IMR-90 (cell line): ENCODE measurements around the gene PGPEP1. TPM values are rescaled to one million over a fixed set of nuclear protein-coding genes. Genes with fewer than 3 reads are reported as not detected.

Experiments used
- FOS ChIP-seq: fragments of 150-350 bp; IDR thresholded peaks from 2 replicates; pipeline ENCODE4 v1.6.1; 2016; ENCODE audit warnings: low read depth, low read length
- SMC3 ChIP-seq: fragments of 150-350 bp; IDR thresholded peaks from 2 replicates; pipeline ENCODE4 v1.6.1; 2016; ENCODE audit warnings: low read depth, mild to moderate bottlenecking, antibody characterized with exemption, low read length, moderate library complexity
- polyA plus RNA-seq, 3 experiments: library from polyadenylated mRNA; depleted of rRNA; stranded (reverse); fragments of >200 nt; gene quantifications; 2 replicates each; pipeline ENCODE4 v1.2.3, GENCODE V29; 2012; ENCODE audit warnings: low replicate concordance in 1 of 3
- total RNA-seq: library from RNA; depleted of rRNA; stranded (reverse); fragments of >200 nt; gene quantifications from 2 replicates; pipeline ENCODE4 v1.2.3, GENCODE V29; 2012
- TF ChIP-seq, protein P1 (sequence below): fragments of 150-350 bp; IDR thresholded peaks from 2 replicates; pipeline ENCODE4 v1.6.1; 2017; ENCODE audit warnings: mild to moderate bottlenecking, antibody characterized with exemption, low read length, low read depth

The PGPEP1 gene
- total and polyA plus RNA-seq, 2 of the 4 experiments (the other 2 are of a cell fraction), result 11.8 to 14.3 TPM

DNA sequence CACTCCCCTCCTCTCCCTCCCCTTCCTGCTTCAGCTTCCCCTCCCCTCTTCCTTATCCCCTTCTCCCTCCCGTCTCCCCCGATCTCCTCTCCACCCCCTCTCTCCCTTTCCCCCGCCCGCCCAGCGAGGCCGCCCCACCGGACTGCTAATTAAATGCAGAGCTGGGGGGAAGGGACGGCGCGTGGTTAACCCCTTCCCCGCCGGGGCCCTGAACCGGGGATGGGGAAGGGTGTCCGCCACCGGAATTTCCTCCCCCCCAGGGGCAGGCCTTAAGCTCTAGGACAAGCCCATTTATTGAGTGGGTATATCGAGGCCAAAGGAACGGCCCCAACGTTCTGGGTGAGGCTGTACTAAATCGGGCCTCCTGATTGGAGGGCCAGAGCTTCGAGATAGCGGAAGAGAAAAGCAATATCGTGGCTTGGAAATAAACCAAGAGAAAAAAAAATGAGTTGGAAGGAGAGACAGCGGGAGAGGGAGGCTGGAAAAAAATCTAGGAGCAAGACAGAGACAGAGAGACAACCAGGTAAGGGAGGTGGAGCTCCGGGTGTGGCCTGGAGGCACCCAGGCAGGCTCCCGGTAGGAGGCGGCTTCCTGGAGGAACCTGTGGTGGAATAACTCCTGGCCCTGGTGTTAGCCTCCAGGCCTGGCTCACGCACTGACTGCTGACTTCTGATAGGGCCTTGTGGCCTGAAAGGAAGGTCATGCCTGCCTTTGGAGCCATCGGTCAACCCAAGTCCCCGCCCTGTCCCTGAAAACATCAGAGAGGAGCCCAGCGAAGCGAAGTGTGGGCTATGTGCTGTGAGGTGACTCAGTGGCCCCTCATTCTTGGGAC, 47.4 kb upstream of the PGPEP1 start (continued):
- TF ChIP-seq, protein P1, sequence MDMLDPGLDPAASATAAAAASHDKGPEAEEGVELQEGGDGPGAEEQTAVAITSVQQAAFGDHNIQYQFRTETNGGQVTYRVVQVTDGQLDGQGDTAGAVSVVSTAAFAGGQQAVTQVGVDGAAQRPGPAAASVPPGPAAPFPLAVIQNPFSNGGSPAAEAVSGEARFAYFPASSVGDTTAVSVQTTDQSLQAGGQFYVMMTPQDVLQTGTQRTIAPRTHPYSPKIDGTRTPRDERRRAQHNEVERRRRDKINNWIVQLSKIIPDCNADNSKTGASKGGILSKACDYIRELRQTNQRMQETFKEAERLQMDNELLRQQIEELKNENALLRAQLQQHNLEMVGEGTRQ, result no peak
- TF ChIP-seq FOS (no peak), SMC3 (no peak)
